Gastrocnemius medialis (tissue), 4 donors: ENCODE data around the gene TTLL1. TPM values are rescaled to one million over a fixed set of nuclear protein-coding genes. Genes with fewer than 3 reads are reported as not detected.
"Not testable (repeated sequence)": the region's sequence is repeated elsewhere in the genome, so short reads cannot be mapped to it uniquely, and the experiment has no call there.

Experiments used
- ATAC-seq, 2 donors: fragments of 150-250 bp; one replicate each; pipeline ENCODE4 v1.9.1; 2016
- DNase-seq, 2 donors: peaks; one replicate each; pipeline ENCODE4 v3.0.0-alpha.2; 2019
- H3K27ac ChIP-seq, 4 donors: fragments of 200-600 bp; sonication (generic); 1 replicate in 1 of 4; 2 replicates in 3 of 4; pipeline ENCODE4 v1.5.1; 2016 to 2018; ENCODE audit warnings: mild to moderate bottlenecking in 2 of 4, moderate library complexity in 1 of 4
- H3K27me3 ChIP-seq, 3 donors: fragments of 200-600 bp; sonication (generic) in 2 of 3; 1 replicate in 1 of 3; 2 replicates in 2 of 3; pipeline versions ENCODE4 v1.5.1 to v1.6.0; 2016 to 2019; ENCODE audit warnings: mild to moderate bottlenecking in 1 of 3, moderate library complexity in 1 of 3
- H3K36me3 ChIP-seq, 2 donors: fragments of 200-600 bp; sonication (generic) in 1 of 2; one replicate each; pipeline ENCODE4 v1.5.1; 2017 to 2018
- H3K4me1 ChIP-seq, 2 donors: fragments of 200-600 bp; sonication (generic) in 1 of 2; one replicate each; pipeline ENCODE4 v1.5.1; 2016 to 2017; ENCODE audit warnings: mild to moderate bottlenecking in 2 of 2
- H3K4me3 ChIP-seq, 4 donors: fragments of 200-600 bp; sonication (generic) in 3 of 4; 1 replicate in 1 of 4; 2 replicates in 3 of 4; pipeline ENCODE4 v1.5.1; 2016 to 2019; ENCODE audit warnings: mild to moderate bottlenecking in 2 of 4
- H3K9me3 ChIP-seq, 3 donors: fragments of 200-600 bp; sonication (generic) in 2 of 3; 1 replicate in 1 of 3; 2 replicates in 2 of 3; pipeline ENCODE4 v1.5.1; 2016 to 2019
- POLR2A ChIP-seq, 2 donors: fragments of 450-650 bp; IDR thresholded peaks; one replicate each; pipeline ENCODE4 v1.6.1; 2017; ENCODE audit warnings: antibody characterized with exemption in 2 of 2, mild to moderate bottlenecking in 2 of 2, moderate library complexity in 2 of 2
- in situ Hi-C, 4 donors: fragments of 200-750 bp; cut with MboI; loops; one replicate each; pipeline versions ENCODE4 v1.15.0 to v1.8.0; 2017; ENCODE audit warnings: low sequenced_read_pairs in 4 of 4
- intact Hi-C: fragments of 100-400 bp; cut with DNase I; formaldehyde crosslinking; loops from one replicate; pipeline ENCODE4 v1.15.1; 2023; ENCODE audit warnings: low total_unique reads
- total RNA-seq, 4 donors: library from RNA; depleted of rRNA; stranded (reverse); fragments of >200 nt; gene quantifications; one replicate each; pipeline versions ENCODE4 v1.1.0 to v1.2.3, GENCODE V29; 2016
- TF ChIP-seq, protein P1 (sequence below), 5 experiments: fragments of 450-650 bp in 3 of 5; fragments of 200-600 bp in 2 of 5; sonication (generic) in 2 of 5; IDR thresholded peaks in 4 of 5; conservative IDR thresholded peaks in 1 of 5; 1 replicate in 4 of 5; 2 replicates in 1 of 5; pipeline ENCODE4 v1.5.1; 2016 to 2019; ENCODE audit warnings: antibody characterized with exemption in 5 of 5, mild to moderate bottlenecking in 3 of 5, moderate library complexity in 3 of 5

The TTLL1 gene
- total RNA-seq, 4 donors from 2014 or later, result 1.3 to 2.0 (median 1.8) TPM

DNA sequence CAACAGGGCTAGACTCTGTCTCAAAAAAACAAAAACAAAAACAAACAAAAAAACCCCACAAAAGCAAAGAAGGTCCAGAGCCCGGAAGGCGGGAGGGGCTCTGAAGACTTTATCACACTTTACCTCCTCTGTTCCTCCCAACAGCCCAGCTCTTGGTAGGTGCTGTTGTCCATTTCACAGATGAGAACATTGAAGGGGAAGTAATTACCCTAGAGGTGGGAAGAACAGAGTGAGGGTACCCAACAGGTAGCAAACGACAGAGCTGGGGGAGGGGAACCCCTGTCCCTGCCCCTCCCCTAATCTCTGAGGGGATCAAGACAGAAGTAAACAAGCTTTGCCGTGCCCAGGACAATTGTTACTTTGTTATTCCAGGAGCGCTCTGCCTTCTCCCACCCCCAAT, 20.3 kb upstream of the TTLL1 start:
- in situ Hi-C loops (no loop called here), intact Hi-C loops (no loop called here)
- no peak for TF ChIP-seq POLR2A (IDR thresholded peaks at IDR 0.05)
- TF ChIP-seq, protein P1, sequence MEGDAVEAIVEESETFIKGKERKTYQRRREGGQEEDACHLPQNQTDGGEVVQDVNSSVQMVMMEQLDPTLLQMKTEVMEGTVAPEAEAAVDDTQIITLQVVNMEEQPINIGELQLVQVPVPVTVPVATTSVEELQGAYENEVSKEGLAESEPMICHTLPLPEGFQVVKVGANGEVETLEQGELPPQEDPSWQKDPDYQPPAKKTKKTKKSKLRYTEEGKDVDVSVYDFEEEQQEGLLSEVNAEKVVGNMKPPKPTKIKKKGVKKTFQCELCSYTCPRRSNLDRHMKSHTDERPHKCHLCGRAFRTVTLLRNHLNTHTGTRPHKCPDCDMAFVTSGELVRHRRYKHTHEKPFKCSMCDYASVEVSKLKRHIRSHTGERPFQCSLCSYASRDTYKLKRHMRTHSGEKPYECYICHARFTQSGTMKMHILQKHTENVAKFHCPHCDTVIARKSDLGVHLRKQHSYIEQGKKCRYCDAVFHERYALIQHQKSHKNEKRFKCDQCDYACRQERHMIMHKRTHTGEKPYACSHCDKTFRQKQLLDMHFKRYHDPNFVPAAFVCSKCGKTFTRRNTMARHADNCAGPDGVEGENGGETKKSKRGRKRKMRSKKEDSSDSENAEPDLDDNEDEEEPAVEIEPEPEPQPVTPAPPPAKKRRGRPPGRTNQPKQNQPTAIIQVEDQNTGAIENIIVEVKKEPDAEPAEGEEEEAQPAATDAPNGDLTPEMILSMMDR (IDR thresholded peaks at IDR 0.05 in 4 of 5, conservative IDR thresholded peaks at IDR 0.05 in 1 of 5), result no peak
- no peak for DNase-seq
- no peak for ATAC-seq
- no peaks in the 10 kb centered on the region for H3K36me3 ChIP-seq
- peaks cover 37 to 58% (median 43%) of the 10 kb centered on the region in 3 donors for H3K27me3 ChIP-seq
- no peak overlapping the region for H3K27ac ChIP-seq
- H3K4me3 ChIP-seq, result no peak overlapping the region
- H3K9me3 ChIP-seq, result no peaks in the 10 kb centered on the region
- H3K4me1 ChIP-seq, result peaks cover 0 to 12% of the 10 kb centered on the region in 2 donors

DNA sequence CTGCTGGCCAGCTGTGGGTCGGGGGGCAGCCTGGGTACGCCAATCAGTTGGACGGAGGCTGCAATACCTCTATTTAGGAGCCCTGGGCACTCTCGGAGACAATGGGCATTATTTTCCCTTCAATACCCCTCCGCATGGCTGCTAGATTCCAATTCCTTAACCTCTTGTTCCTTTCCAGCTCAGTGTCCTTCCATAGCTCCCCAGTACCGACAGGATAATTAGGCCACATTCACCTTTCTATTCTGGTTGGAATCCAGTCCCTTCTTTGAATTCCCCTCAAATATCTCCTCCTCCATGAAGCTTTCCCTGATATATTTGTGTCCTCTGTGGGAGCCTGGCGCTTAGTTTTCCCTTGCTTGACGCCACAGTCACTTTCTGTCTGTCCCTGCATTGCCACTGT, 17.1 kb upstream of the TTLL1 start:
- in situ Hi-C loops (no loop called here), intact Hi-C loops (no loop called here)
- Histone ChIP-seq H3K27me3 (peaks cover 20 to 28% (median 26%) of the 10 kb centered on the region in 3 donors), H3K27ac (no peak overlapping the region), H3K9me3 (no peaks in the 10 kb centered on the region), H3K4me1 (peaks cover 0 to 11% of the 10 kb centered on the region in 2 donors), H3K4me3 (no peak overlapping the region), H3K36me3 (no peaks in the 10 kb centered on the region)
- DNase-seq (no peak), ATAC-seq (no peak)
- no peak for TF ChIP-seq POLR2A (IDR thresholded peaks at IDR 0.05)
- TF ChIP-seq, protein P1 (IDR thresholded peaks at IDR 0.05 in 4 of 5, conservative IDR thresholded peaks at IDR 0.05 in 1 of 5), result no peak

DNA sequence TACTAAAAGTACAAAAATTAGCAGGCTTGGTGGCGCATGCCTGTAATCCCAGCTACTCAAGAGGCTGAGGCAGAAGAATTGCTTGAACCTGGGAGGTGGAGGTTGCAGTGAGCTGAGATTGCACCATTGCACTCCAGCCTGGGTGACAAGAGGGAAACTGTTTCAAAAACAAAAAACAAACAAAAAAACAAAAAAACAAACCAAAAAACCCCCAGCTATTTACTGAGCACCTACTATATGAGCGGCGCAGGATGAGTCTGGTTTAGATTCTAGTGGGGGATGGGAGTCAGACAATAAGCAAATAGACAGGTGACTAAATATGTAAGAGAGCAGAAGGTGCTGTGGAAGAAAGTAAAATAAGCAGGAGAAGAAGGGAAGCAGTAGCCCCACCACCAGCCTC, 15.8 kb upstream of the TTLL1 start:
- H3K9me3 ChIP-seq, H3K36me3 ChIP-seq, H3K27ac ChIP-seq, DNase-seq, H3K4me3 ChIP-seq, ATAC-seq, in situ Hi-C loops, intact Hi-C loops, H3K4me1 ChIP-seq: not testable (repeated sequence)
- peaks cover 8 to 15% (median 14%) of the 10 kb centered on the region in 3 donors for H3K27me3 ChIP-seq

DNA sequence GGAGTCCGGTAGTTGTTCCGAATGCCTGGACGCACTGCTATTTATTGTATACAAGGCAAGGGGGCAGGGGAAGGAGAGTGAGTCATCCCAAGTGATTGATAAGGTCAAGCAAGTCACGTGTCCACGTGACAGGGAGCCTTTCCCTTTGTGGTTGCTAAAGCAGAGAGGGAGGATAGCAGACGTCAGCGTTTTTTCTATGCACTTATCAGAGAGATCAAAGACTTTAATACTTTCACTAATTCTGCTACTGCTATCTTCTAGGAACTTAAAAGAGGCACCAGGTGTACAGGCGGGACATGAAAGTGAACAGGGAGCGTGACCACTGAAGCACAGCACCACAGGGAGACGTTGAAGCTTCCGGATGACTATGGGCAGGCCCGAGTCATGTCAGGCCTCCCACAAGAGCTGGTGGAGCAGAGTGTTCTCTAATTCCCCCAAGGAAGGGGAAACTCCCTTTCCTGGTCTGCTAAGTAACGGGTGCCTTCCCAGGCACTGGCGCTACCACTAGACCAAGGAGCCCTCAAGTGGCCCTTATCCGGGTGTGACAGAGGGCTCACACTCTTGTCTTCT, 14.9 kb upstream of the TTLL1 start:
- intact Hi-C loops, H3K27ac ChIP-seq, DNase-seq, H3K9me3 ChIP-seq, H3K4me3 ChIP-seq, H3K4me1 ChIP-seq, H3K36me3 ChIP-seq, H3K27me3 ChIP-seq, in situ Hi-C loops, ATAC-seq: not testable (repeated sequence)

DNA sequence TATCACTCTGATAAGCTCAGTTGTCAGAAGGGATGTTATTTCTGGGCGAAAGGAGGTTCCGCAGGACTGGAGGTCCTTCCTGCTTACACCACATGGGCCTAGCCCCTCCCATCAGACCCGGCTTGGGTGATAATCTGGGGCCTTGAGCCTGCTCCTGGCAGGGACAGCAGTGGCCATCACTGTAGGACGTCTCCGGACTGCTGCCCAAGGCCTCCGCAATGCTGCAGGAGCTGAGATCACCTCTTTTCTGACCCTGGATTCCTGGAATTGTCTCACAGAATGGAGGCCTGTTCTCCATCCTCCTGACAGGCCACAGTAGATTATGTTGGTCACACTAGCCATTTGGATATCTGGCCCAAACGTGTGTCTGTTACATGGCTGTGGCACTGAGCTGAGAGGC, 12.1 kb upstream of the TTLL1 start:
- Histone ChIP-seq H3K36me3 (no peaks in the 10 kb centered on the region), H3K9me3 (no peaks in the 10 kb centered on the region), H3K4me1 (no peaks in the 10 kb centered on the region), H3K27ac (no peak overlapping the region), H3K4me3 (no peak overlapping the region), H3K27me3 (no peaks in the 10 kb centered on the region)
- DNase-seq (no peak), ATAC-seq (no peak)
- intact Hi-C loops (no loop called here), in situ Hi-C loops (no loop called here)
- TF ChIP-seq, protein P1 (IDR thresholded peaks at IDR 0.05 in 4 of 5, conservative IDR thresholded peaks at IDR 0.05 in 1 of 5), result no peak
- TF ChIP-seq POLR2A (IDR thresholded peaks at IDR 0.05), result no peak

DNA sequence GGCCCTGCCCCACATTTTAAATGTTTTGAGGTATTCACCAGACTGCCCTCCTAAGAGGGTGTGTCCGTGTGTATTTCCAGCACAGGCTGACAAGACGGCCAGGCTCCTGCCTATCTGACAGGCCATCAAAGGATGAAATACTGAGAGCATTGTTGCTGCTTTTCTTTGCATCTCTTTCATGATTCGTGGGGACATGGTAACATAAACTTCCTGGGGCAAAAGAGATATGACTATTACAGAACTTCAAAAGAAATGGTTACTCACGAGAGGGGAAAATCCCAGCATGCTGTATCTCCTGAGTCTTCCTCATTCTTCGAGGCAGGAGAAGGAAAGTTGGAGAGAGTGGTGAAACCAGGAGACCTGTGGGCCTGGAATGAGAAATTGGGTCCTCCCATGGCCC, 11.0 kb upstream of the TTLL1 start:
- intact Hi-C loops, result no loop called here
- no peaks in the 10 kb centered on the region for H3K4me1 ChIP-seq
- H3K9me3 ChIP-seq, result no peaks in the 10 kb centered on the region
- ATAC-seq (no peak), DNase-seq (no peak)
- H3K4me3 ChIP-seq, result no peak overlapping the region
- no peak overlapping the region for H3K27ac ChIP-seq
- no peaks in the 10 kb centered on the region for H3K27me3 ChIP-seq
- no peaks in the 10 kb centered on the region for H3K36me3 ChIP-seq
- TF ChIP-seq POLR2A (IDR thresholded peaks at IDR 0.05), result no peak
- TF ChIP-seq, protein P1 (IDR thresholded peaks at IDR 0.05 in 4 of 5, conservative IDR thresholded peaks at IDR 0.05 in 1 of 5), result no peak
- in situ Hi-C loops, result no loop called here
